Epidermal melanocyte (primary cell): ENCODE data around the gene WNK2.
"Not testable (repeated sequence)": the region's sequence is repeated elsewhere in the genome, so short reads cannot be mapped to it uniquely, and the experiment has no call there.

ENCODE experiments used
- DNase-seq: peaks from one replicate; pipeline ENCODE4 v3.0.0; 2011; ENCODE audit warnings: low spot score; ENCODE audit not compliant: insufficient read length

Gene WNK2

DNA sequence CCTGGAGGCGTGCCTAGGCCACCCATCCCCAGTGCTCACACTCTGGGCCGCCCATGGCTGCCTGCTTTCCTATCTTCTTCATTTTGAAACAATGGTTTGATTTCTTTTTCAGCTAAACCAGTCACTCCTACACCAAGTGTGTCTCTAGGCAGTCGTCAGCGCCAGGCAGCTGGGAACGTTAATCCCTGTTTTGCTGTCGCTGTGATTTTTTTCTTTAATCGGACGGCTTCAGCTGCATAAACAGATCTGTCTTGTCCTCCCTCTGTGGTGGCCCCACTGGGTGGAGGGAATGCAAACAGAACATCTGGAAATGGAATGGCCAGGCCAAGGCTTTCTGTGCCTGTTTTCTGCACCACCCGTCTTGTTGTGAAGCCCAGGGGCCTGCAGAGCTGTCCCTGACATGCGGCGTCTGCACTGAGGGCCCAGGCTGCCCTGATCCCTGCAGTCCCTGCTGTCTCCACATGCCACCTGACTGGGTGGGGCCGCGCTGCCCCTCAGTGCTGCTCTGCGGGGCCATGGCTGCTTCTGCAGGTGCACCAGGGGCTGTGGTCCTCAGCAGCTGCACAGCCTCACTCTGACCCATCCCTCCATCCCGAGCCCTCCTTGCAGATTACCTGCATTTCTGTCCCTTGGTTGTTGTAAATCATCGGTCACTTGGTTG, 51.5 kb downstream of the WNK2 start:
- DNase-seq = no peak

DNA sequence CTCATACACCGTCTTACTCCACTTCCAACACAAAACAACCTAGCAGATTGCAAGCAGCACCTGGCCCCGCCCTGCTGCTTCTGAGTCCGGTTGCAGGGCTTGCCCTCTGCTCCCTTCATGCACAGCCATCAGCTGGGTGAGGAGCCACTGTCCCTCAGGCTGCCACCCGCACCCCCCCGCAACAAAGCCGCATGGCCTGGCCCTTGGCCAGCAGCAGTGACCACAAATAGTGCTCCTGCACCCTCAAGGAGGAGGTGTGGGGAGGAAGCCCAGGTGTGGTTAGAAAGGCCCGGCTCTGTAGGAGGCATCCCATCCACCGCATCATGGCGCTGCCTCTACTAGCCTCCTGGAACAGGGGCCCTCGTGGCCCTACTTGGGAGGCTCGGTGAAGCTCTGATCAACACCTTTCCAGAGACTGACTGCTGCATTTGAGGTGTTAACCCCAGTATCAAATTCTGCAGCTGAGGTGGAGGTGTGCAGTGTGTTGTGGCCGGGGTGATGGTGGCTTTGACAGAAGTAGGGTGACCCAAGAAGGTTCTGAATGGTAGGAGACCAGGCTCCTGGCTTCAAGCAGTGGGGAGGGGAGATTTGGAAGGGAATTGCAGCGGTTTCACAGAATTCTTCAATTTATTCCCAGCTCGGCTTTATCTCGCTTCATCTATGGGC, 52.7 kb downstream of the WNK2 start:
- no peak for DNase-seq

DNA sequence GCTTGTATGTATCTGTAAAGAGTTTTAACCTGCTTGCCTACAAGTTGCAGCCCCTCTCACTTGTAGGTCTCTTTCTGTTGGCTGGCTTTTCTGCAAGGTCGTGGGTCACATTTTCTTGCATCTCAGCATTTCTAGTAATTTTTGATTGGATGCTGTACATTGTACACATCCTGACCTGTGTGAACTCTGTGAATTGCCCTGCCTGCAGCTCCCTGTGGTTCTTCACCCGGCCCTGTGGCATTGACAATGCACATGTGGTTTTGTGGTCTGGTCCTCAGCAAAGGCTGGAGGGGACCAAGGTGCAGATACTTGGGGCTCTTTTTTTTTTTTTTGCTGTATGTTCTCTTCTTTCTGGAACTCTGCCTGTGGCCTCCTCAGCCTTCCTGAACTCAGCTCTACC, 53.6 kb downstream of the WNK2 start:
- no peak for DNase-seq

DNA sequence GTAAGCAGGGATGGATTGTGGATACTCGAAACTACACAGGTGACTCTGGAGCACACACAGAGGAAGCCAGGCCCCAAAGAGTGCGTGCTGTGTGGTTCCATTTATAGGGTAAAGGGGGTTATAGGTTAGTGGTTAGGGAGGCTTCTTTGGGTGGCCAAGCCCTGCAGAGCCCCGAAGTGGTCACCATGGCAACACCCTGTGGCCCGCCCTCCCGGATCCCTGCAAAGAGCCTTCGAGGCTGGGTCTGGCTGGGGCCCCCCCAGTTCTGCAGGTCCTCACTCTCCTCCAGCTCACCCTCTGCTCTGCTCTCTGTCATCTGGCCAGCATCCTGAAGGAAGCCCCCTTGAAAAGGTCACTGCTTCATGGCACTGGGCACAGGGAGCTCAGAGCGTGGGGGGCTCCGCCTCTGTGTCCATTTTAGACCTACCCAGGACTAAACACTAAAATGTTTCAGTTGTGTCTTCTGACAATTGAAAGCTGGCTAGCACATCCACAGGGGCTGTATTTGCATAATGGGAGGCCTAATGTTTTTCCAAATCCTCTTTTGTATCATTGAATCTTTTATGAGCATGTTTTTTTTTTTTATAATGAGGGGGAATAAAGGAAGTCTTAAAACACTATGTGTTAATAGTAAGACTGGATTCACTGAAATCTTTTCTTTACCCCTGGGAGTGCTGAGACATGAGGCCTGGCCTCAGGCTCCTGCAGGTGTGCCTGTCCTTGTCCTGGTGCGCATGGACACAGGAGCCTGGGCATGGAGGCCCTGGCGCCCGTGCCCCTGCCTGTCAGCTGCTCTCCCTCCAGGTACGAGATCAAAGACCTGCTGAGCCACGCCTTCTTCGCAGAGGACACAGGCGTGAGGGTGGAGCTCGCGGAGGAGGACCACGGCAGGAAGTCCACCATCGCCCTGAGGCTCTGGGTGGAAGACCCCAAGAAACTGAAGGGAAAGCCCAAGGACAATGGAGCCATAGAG, 55.3 kb downstream of the WNK2 start:
- DNase-seq = no peak

DNA sequence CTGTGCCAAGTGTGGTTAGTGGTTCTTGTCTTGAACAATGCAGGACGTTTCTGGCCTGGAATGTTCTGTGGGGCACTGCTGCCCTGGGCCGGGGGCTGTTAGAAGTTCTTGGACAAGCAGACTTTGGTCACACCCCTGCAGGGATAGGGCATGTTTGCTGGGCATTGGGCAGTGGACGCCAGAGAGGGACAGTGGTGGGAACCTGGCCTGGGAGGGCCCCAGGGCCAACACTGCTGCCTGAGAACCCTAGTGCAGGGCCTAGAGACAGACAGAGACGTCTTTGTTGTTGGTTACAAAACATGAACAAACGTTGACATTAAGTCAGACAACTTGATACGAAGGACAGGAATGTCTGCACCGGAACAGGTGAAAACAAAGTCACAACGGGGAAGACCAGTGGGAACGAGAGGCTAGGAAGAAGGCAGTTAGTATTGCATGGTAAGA, 57.0 kb downstream of the WNK2 start:
- no peak for DNase-seq

DNA sequence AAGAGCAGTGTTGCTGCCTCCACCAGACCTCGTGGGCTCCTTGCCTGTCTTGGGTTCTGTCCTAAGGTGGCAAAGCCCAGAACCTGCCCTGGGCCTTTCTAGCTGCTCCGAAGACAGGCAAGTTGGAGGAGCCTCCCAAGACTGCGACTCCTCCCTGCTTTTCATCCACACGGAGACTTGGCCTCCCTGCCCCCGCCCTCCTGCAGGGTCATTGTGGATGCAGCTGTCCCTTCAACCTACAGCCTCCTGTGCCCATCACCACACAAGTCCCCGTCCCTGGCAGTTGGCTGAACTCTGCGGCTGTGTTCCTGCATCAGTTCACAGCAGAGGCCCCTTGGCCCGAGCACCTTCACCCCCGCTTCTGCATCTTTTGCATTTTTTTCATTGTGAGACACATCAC, 59.2 kb downstream of the WNK2 start:
- no peak for DNase-seq

DNA sequence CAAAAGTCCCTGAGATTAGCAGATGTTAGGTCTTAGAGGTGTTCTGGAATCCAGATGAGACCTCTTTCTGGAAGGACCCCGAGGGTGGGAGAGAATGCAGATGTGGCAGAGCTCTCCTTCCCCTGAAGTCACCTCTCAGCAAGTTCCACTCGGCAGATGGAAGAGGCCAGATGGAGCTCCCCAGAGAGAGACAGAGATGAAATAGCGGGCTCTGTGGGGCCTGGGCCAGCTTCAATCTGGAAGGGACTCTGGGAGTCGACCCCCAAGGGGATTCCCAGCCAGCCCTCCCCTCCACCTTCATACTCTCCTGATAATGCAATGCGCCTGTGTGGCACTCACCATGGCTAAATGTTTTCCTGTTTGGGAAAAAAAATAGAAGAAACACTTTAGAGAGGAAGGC, 60.2 kb downstream of the WNK2 start:
- no peak for DNase-seq

DNA sequence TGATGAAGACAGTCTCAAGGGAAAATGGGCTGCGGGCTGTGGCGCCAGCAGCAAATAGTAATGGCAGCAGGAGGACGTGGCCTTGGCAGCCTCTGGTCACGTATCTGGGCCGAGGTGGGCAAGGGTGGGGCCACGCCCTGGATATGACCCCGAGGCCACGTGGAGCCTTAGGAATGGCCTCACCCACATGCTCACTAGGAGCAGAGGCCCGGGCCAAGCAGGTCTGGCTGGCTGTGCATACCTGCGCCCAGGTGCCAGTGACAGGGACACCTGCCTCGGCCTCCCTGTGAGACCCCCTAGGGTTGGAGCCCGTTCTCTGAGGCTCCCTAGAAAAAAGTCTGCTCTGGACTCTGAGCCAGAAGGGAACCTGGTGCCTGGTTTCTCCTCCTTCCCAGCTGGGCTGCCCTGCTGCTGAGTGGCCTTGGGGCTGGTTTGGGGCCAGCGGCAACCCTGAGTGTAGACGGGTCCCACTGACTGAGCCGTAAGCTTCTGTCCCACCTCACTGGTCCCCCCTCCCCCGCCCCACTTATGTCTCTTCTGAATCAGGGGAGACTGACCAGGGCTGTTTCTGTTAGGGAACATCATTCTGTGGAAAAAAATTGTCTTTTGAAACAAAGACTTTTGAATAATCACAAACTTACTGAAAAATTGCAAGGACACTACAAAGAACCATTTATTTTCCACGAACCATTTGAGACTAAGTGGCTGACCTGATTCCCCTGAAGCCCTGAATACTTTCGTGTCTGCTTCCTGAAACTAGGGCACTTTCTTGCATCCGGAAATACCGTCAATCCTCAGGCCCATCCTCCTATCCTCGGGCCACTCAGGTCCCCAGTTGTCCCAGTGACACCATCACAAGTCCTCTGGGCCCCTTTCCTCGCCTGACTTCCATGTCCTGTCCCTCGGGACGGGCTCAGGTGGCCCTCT, 60.8 kb downstream of the WNK2 start:
- DNase-seq = no peak

DNA sequence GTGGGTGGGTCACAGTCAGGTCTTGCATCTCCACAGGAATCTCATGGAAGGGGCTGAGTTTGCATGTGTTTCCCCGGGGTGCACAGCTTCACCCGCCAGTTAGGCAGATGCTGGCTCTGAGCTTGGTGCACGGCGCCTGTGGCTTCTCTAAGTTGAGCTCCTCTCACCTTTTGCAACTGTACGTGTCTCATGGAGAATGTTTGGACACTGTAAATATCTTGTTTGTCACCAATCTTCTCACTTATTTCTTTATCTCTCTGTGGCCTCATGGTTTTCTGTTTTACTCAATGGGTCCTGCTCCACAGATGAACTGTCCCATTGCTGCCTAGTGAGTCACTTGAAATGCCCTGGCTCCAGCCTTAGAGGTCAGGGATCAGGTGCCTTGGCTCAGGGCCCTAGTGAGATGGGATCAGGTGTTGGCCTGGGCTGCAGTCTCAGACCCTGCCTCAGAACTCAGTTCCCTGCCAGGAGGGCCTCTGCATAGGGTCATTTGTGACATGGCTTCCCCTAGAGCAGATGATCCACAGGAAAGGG, 61.6 kb downstream of the WNK2 start:
- DNase-seq = no peak

DNA sequence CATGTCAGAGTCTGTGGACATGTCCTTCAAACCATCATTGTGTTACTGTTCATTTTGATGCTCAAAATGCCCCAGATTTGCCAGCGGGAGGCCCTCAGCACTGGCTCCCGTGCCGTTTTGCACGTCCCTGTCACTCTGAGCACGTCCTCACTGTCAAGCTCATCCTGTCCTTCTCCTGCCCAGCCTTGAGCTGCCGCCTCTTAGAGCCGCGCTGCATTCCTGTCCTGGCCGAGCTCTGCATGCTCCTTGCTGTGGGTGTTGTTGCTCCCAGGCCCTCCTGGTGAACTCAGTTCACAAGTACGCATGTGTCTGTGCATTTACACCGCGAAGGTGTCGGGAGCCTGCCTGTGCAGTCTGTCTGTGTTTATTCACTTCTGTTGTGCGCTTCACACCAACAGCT, 62.2 kb downstream of the WNK2 start:
- DNase-seq = no peak

DNA sequence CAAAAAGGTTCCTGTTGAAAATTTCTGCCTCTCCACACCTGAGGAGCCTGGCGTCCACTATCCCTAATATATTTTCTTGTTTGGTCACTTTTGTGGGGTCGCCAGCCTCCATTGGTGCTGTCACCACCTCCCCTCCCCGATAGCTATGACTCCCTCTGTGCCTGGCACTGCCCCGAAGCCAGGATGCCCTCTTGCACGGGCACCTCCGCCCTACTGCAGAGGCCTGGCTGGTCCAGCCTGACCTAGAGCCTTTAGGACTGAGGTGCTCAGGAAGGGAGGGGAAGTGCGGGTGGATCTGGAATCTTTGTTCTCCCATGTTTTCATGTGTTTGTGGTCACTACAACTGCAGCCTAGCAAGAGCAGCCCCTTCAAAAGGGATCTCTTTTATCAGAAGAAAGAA, 62.6 kb downstream of the WNK2 start:
- no peak for DNase-seq

DNA sequence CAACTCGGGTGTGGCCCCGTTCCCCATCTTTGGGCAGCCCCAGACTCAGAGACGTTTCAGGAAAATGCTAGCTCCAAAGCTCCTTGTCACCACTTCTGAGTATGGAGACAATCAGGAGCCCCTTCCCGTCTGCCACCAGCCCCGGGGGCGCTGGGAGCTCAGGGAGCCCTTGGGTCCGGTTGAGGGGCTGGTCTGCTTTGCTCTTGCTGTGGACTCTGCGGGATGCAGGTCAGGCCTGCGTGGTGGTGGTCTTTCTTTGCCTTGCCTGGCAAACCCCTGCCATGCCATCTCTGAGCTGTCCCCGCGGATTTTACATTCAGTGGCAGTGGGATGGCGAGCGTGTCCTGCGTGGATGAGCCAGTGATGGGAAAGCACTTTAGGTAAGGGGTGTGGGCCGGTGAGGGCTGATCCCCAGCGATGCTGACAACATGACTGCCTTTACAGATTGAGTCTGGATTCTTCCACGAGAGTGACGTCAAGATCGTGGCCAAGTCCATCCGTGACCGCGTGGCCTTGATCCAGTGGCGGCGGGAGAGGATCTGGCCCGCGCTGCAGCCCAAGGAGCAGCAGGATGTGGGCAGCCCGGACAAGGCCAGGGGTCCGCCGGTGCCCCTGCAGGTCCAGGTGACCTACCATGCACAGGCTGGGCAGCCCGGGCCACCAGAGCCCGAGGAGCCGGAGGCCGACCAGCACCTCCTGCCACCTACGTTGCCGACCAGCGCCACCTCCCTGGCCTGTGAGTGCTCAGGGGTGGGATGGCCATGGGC, 63.3 kb downstream of the WNK2 start:
- DNase-seq = no peak

DNA sequence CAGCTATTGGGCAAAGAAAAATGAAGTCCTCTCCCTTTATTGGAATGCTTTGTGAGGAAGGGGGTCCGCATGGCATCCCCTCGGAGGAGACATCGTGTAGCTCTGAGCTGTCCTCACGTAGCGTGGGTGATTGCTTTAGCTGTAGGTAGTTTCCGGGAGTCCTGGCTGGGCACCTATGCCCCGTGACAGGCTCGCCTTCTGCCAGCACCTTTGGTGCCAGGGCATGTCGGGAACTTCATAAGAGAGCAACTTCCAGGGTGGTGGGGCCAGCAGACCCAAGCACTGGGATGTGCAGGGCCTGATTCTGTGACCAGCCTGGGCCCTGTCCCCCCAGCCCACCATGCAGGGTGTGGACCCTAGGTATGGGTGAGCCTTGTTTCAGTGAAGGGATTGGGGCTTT, 64.0 kb downstream of the WNK2 start:
- DNase-seq = no peak

DNA sequence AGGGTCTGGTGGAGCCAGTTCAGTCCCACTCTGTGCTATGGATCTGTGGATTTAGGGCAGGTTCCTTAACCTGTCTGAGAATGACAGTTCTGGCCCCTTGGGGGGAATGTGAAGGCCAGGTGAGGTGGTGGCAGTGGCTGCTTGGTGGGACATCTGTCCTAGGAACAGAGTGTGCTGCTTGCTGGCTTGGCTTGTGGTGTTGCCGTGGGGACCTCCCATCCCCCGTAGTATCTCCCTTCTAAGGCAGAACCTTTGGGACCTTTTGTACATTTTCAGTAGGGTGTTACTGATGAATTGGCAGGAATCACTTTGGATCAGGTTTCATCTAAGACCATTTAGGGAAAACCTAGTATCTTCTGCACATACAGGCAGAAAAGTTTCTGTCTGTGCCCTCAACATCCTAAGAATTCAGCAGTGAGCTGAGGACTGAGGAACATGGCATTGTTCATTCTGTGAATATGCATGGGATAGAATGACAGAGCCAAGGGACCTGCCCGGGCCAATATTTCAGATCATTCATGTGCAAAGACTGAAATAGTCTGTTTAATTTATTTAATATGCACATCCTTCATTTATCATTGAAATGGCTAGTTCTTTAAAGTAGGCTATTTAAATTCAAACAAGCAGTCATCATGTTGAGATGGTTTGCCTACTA, 64.6 kb downstream of the WNK2 start:
- DNase-seq = no peak

DNA sequence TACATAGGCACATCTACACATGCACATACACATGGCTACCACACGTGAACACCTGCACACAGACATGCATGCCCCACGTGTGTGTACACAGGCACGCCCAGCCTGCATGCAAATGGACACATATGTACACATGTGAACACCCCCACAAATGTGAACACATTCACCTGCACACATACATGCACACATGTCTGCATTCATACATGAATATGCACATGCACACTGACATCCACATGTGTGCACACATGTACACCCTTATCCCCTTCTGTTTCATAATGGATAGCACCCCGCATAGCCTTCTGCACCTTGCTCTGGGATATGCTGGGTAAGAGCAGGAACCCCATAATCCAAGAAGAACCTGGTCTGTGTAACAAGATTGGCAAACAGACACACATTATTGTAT, 66.2 kb downstream of the WNK2 start:
- DNase-seq = no peak

DNA sequence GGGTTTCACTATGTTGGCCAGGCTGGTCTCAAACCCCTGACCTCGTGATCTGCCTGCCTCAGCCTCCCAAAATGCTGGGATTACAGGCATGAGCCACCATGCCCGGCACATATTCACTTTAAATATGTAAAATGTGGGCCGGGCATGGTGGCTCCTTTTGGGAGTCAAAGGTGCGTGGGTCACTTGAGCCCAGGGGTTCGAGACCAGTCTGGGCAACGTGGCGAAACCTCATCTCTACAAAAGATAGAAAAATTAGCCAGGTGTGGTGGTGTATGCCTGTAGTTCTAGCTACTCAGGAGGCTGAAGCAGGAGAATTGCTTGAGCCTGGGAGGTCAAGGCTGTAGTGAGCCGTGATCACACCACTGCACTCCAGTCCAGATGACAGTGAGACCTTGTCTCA, 67.4 kb downstream of the WNK2 start:
- not testable (repeated sequence) for DNase-seq

DNA sequence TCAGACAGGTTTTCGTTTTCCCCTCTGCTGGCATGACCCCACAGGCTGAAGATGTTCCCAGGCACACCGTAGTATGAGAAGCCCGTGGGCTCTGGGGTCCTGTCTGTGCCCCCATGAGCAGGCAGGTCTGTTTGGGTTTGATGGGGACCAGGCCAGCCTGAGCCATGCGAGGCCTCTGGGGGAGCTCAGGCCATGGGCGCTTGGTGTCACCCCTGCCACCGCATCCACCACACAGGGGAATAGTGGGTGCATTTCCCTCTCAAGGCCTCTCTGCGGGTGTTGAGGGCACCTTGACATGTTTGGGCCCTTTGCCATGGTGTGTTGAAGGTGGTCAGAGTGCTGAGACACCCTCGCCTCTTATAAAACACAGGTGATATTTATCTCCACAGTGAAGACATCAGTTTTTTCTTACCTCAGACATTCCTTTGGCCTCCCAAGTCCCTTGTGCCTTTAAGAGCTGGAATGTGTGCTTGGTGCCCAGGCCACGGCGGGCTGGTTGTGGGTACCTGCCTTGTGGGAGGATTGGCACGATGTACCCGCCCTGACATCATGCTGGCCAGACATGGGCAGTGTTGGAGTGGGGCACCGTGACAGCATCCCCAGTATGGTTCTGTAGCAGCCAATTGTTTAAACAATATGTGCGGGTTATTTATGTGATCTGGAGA, 68.3 kb downstream of the WNK2 start:
- no peak for DNase-seq

DNA sequence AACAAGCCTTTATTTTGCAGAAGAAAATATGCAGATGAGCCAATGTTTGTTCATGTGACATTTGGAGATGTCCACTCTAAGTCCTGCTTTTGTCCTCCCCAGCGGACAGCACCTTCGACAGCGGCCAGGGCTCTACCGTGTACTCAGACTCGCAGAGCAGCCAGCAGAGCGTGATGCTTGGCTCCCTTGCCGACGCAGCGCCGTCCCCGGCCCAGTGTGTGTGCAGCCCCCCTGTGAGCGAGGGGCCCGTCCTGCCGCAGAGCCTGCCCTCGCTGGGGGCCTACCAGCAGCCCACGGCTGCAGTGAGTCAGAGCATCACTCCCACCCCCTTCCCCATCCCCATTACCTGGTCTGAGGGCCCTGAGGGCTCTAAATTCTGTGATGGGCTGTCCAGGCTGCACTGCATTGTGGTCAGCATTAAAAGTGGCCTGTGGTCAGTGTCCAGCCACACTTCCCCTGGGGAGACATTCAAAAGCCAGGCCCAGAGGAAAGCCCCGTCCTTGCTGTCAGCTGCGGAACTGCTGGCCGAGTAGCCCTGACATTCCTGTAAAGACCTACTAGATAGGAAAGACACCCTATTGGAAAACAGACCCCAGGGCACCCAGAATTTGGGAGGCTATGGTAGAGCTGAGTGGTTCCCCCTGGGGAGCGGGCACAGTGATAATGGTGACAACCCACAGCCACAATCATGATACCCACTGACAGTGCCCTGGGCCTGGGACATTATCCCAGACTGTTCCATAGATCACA, 69.0 kb downstream of the WNK2 start:
- no peak for DNase-seq
